Suprapubic skin (tissue), 4 donors: Measurements from ENCODE around the gene IL4R. TPM values are rescaled to one million over a fixed set of nuclear protein-coding genes. Genes with fewer than 3 reads are reported as not detected.

Experiments
- DNase-seq, 2 donors: peaks; one replicate each; pipeline ENCODE4 v3.0.0-alpha.2; 2019; ENCODE audit warnings: low spot score in 2 of 2
- H3K27ac ChIP-seq: fragments of 200-600 bp; sonication (generic); one replicate; pipeline ENCODE4 v1.5.1; 2019
- H3K27me3 ChIP-seq: fragments of 200-600 bp; sonication (generic); one replicate; pipeline ENCODE4 v1.5.1; 2019
- H3K36me3 ChIP-seq: fragments of 200-600 bp; sonication (generic); one replicate; pipeline ENCODE4 v1.5.1; 2019
- H3K4me1 ChIP-seq: fragments of 200-600 bp; sonication (generic); one replicate; pipeline ENCODE4 v1.5.1; 2019
- H3K4me3 ChIP-seq: fragments of 200-600 bp; sonication (generic); one replicate; pipeline ENCODE4 v1.5.1; 2019; ENCODE audit warnings: mild to moderate bottlenecking
- H3K9me3 ChIP-seq: fragments of 200-600 bp; sonication (generic); one replicate; pipeline ENCODE4 v1.5.1; 2019
- EP300 ChIP-seq: sonication (generic); formaldehyde crosslinking; IDR thresholded peaks from one replicate; pipeline ENCODE4 v1.6.1; 2017; ENCODE audit warnings: antibody characterized with exemption
- POLR2A ChIP-seq, 2 donors: fragments of 450-650 bp; IDR thresholded peaks; one replicate each; pipeline ENCODE4 v1.6.1; 2017; ENCODE audit warnings: antibody characterized with exemption in 2 of 2, mild to moderate bottlenecking in 2 of 2, moderate library complexity in 2 of 2
- POLR2AphosphoS5 ChIP-seq, 3 donors: sonication (generic); formaldehyde crosslinking; IDR thresholded peaks; one replicate each; pipeline ENCODE4 v1.6.1; 2017; ENCODE audit warnings: antibody characterized with exemption in 3 of 3
- WGBS: methylation state at CpG from one replicate; pipeline ENCODE4 v1.1.5; 2018; 5-methylcytosine and 5-hydroxymethylcytosine counted together
- total RNA-seq, 4 donors: library from RNA; depleted of rRNA; stranded (reverse); fragments of >200 nt; gene quantifications; one replicate each; pipeline ENCODE4 v1.1.0, GENCODE V29; 2016
- TF ChIP-seq, protein P1 (sequence below), 2 donors: fragments of 200-600 bp in 1 of 2; fragments of 450-650 bp in 1 of 2; sonication (generic) in 1 of 2; IDR thresholded peaks; one replicate each; pipeline ENCODE4 v1.5.1; 2016 to 2019; ENCODE audit warnings: antibody characterized with exemption in 2 of 2, mild to moderate bottlenecking in 1 of 2, moderate library complexity in 1 of 2

The IL4R gene
- total RNA-seq, 4 donors from 2014 or later, result 27.2 to 32.8 (median 30.5) TPM

DNA sequence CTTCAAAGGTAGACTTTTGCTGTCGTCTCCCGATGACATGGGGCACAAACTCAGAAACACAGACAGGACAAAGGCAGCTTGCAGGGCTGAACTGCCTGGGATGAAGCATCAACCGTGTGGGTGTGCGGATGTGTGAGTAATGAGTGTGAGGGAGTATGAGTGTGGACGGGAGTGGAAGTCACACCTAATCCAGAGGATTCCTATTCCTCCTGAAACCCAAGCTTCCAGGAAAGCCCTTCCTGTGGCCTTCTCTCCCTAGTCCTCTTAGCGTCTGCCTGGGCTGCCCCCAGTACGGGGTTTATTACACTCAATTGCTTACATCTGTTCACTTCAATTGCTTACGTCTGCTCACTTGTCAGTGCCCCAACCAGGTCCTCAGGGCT is 2.3 kb upstream of the IL4R start:
- TF ChIP-seq, protein P1, sequence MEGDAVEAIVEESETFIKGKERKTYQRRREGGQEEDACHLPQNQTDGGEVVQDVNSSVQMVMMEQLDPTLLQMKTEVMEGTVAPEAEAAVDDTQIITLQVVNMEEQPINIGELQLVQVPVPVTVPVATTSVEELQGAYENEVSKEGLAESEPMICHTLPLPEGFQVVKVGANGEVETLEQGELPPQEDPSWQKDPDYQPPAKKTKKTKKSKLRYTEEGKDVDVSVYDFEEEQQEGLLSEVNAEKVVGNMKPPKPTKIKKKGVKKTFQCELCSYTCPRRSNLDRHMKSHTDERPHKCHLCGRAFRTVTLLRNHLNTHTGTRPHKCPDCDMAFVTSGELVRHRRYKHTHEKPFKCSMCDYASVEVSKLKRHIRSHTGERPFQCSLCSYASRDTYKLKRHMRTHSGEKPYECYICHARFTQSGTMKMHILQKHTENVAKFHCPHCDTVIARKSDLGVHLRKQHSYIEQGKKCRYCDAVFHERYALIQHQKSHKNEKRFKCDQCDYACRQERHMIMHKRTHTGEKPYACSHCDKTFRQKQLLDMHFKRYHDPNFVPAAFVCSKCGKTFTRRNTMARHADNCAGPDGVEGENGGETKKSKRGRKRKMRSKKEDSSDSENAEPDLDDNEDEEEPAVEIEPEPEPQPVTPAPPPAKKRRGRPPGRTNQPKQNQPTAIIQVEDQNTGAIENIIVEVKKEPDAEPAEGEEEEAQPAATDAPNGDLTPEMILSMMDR (IDR thresholded peaks at IDR 0.05), result no peak
- TF ChIP-seq POLR2AphosphoS5 (IDR thresholded peaks at IDR 0.05) (no peak), EP300 (no peak), POLR2A (IDR thresholded peaks at IDR 0.05) (no peak)
- DNase-seq, result peak; percentile 37 to 44
- 57% methylated on average over 8 of the region's 8 CpGs for WGBS
- Histone ChIP-seq H3K36me3 (no peaks in the 10 kb centered on the region), H3K4me3 (no peak overlapping the region), H3K9me3 (no peaks in the 10 kb centered on the region), H3K4me1 (peaks cover 28% of the 10 kb centered on the region), H3K27ac (no peak overlapping the region), H3K27me3 (no peaks in the 10 kb centered on the region)

GRCh38 chr16:27311897-27312303 is 1.9 kb upstream of the IL4R start:
- Histone ChIP-seq H3K36me3 (no peaks in the 10 kb centered on the region), H3K27ac (no peak overlapping the region), H3K9me3 (no peaks in the 10 kb centered on the region), H3K4me3 (no peak overlapping the region), H3K4me1 (peaks cover 33% of the 10 kb centered on the region), H3K27me3 (no peaks in the 10 kb centered on the region)
- TF ChIP-seq, protein P1 (IDR thresholded peaks at IDR 0.05), result no peak
- TF ChIP-seq EP300 (no peak), POLR2AphosphoS5 (IDR thresholded peaks at IDR 0.05) (no peak), POLR2A (IDR thresholded peaks at IDR 0.05) (no peak)
- WGBS, result 91% methylated on average over 7 of the region's 7 CpGs
- peak in 1 of 2 donors; percentile 32 for DNase-seq

- 72% methylated on average over 11 of the region's 11 CpGs for WGBS
- Histone ChIP-seq H3K4me3 (peak overlapping the region; percentile 83), H3K4me1 (peaks cover 42% of the 10 kb centered on the region), H3K36me3 (no peaks in the 10 kb centered on the region), H3K27ac (peak overlapping the region; percentile 95), H3K27me3 (no peaks in the 10 kb centered on the region), H3K9me3 (no peaks in the 10 kb centered on the region)
- DNase-seq, result peak; percentile 45 to 48
- TF ChIP-seq, protein P1 (IDR thresholded peaks at IDR 0.05), result no peak
- TF ChIP-seq POLR2AphosphoS5 (IDR thresholded peaks at IDR 0.05), result no peak
- TF ChIP-seq POLR2A (IDR thresholded peaks at IDR 0.05), result no peak
- TF ChIP-seq EP300, result no peak
Observed at GRCh38 chr16:27312580-27313421, 973 bp upstream of the IL4R start.

DNA sequence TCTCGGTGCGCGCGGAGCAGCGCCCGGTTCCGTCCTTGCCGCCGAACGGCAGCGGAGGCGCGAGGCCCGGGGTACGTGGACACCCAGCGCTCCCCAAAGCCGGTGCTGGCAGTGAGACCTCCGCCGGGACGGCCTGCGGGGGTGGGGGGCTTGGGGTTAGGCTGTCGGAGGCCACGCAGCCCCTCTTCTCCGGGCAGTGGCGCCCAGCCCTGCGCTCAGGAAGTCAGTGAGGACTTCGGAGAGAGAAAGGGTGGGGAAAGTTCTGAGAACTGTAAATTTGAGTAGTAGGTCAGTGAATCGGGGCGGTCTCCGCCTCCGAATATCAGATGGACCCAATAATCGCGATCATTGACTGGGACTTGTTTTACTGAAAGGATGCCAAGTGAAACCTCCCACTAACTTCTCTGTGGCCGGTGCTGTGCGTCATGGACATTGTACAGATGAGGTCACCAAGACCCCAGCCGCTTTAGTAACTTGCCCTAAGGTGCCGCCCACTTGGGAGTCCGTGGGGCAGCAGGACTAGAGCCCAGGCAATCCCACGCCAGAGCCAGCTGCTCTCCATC is 468 bp downstream of the IL4R start:
- TF ChIP-seq, protein P1 (IDR thresholded peaks at IDR 0.05), result no peak
- peak in 1 of 2 donors; percentile 66 for TF ChIP-seq POLR2A (IDR thresholded peaks at IDR 0.05)
- no peaks in the 10 kb centered on the region for H3K27me3 ChIP-seq
- peaks cover 56% of the 10 kb centered on the region for H3K4me1 ChIP-seq
- peak overlapping the region; percentile 83 for H3K4me3 ChIP-seq
- peak overlapping the region; percentile 95 for H3K27ac ChIP-seq
- H3K9me3 ChIP-seq, result no peaks in the 10 kb centered on the region
- peak; percentile 84 to 88 for DNase-seq
- H3K36me3 ChIP-seq, result no peaks in the 10 kb centered on the region
- WGBS, result under 1% methylated on average over 18 of the region's 39 CpGs

GRCh38 chr16:27314986-27315332 is 1.2 kb downstream of the IL4R start:
- H3K27ac ChIP-seq, result peak overlapping the region; percentile 95
- peaks cover 62% of the 10 kb centered on the region for H3K4me1 ChIP-seq
- TF ChIP-seq, protein P1 (IDR thresholded peaks at IDR 0.05), result no peak
- TF ChIP-seq EP300, result no peak
- no peak for TF ChIP-seq POLR2A (IDR thresholded peaks at IDR 0.05)
- TF ChIP-seq POLR2AphosphoS5 (IDR thresholded peaks at IDR 0.05), result no peak
- no peak for DNase-seq
- H3K27me3 ChIP-seq, result no peaks in the 10 kb centered on the region
- H3K9me3 ChIP-seq, result no peaks in the 10 kb centered on the region
- WGBS, result 83% methylated on average over 2 of the region's 2 CpGs
- no peaks in the 10 kb centered on the region for H3K36me3 ChIP-seq
- H3K4me3 ChIP-seq, result peak overlapping the region; percentile 83
